HepG2 (cell line): Measurements from ENCODE around the gene TRAF3. TPM values are rescaled to one million over a fixed set of nuclear protein-coding genes. Genes with fewer than 3 reads are reported as not detected.

Experiments
- ATAC-seq: fragments of 200-7000 bp; cut with Tn5 transposase; 3 replicates; pipeline ENCODE4 v1.9.1; 2020; ENCODE audit warnings: mild to moderate bottlenecking, moderate library complexity
- BruUV-seq: library from RNA; stranded (reverse); fragments of 400-500 nt; replicated peaks from 2 replicates; lab custom pipeline; 2021; lab: Mats Ljungman, UMichigan
- CTCF ChIA-PET: fragments of 300-600 bp; formaldehyde crosslinking; extraction: SDS; loops from one replicate; lab custom pipeline; 2021; ENCODE audit warnings: low total read pairs, inconsistent platforms, low intra/inter-chr PET ratio; lab: Yijun Ruan, JAX
- POLR2A ChIA-PET: fragments of 350-600 bp; sonication (Branson Sonifier 250); formaldehyde crosslinking; loops from one replicate; lab custom pipeline; 2020; ENCODE audit warnings: antibody characterized with exemption, inconsistent platforms; lab: Yijun Ruan, JAX
- DNase-seq: peaks from one replicate; pipeline ENCODE4 v3.0.0-alpha.2; 2015; ENCODE audit warnings: low spot score
- FAIRE-seq: peaks from 3 replicates; lab custom pipeline; 2011; peaks lifted over from hg19 to GRCh38; lab: Jason Lieb, UNC
- H2AFZ ChIP-seq: one replicate; pipeline ENCODE4 v1.6.1; 2011; ENCODE audit warnings: low read length, inconsistent platforms
- H3K27ac ChIP-seq: fragments of 300-600 bp; 3 replicates; pipeline ENCODE4 v1.8.0; 2011; ENCODE audit warnings: mixed run types, mild to moderate bottlenecking, mixed read lengths, low read length, inconsistent platforms; ENCODE audit not compliant: insufficient read depth; ENCODE audit errors: extremely low read length
- H3K27me3 ChIP-seq, 2 experiments: fragments of 200-600 bp in 1 of 2; 2 replicates in 1 of 2; 3 replicates in 1 of 2; pipeline versions ENCODE4 v1.6.0 to v1.8.0; 2011; ENCODE audit warnings: low read length in 2 of 2, mild to moderate bottlenecking in 2 of 2, moderate library complexity in 2 of 2, inconsistent platforms in 1 of 2; ENCODE audit not compliant: insufficient read depth in 2 of 2, control insufficient read depth in 1 of 2
- H3K36me3 ChIP-seq, 2 experiments: fragments of 200-600 bp in 1 of 2; replicated peaks in 1 of 2; 2 replicates in 1 of 2; 3 replicates in 1 of 2; pipeline versions ENCODE4 v1.5.1 to v1.8.0; 2011; ENCODE audit warnings: low read length in 2 of 2, inconsistent platforms in 1 of 2; ENCODE audit not compliant: insufficient read depth in 2 of 2, control insufficient read depth in 1 of 2
- H3K4me1 ChIP-seq: 2 replicates; pipeline ENCODE4 v1.5.1; 2012; ENCODE audit warnings: low read length, inconsistent platforms; ENCODE audit not compliant: insufficient read depth
- H3K4me2 ChIP-seq: 2 replicates; pipeline ENCODE4 v1.6.0; 2011; ENCODE audit warnings: low read depth, low read length, inconsistent platforms
- H3K4me3 ChIP-seq, 3 experiments: fragments of 200-600 bp in 1 of 3; sonication (generic), shearing (Covaris generic) in 1 of 3; replicated peaks in 1 of 3; 2 replicates each; pipeline ENCODE4 v1.5.1; 2011 to 2016; ENCODE audit warnings: low read length in 3 of 3, inconsistent platforms in 2 of 3, low read depth in 2 of 3, mild to moderate bottlenecking in 2 of 3, control low read depth in 1 of 3, mixed read lengths in 1 of 3; ENCODE audit not compliant: insufficient read depth in 1 of 3
- H3K79me2 ChIP-seq: one replicate; pipeline ENCODE4 v1.6.1; 2011; ENCODE audit warnings: low read length, inconsistent platforms; ENCODE audit not compliant: insufficient read depth
- H3K9ac ChIP-seq: 2 replicates; pipeline ENCODE4 v1.6.0; 2011; ENCODE audit warnings: mild to moderate bottlenecking, low read depth, low read length, inconsistent platforms; ENCODE audit not compliant: insufficient read depth
- H3K9me3 ChIP-seq: 2 replicates; pipeline ENCODE4 v1.5.1; 2012; ENCODE audit warnings: mild to moderate bottlenecking, low read length
- H4K20me1 ChIP-seq: 2 replicates; pipeline ENCODE4 v1.6.0; 2011; ENCODE audit warnings: inconsistent platforms, mild to moderate bottlenecking, low read length, moderate library complexity; ENCODE audit not compliant: insufficient read depth
- DMAP1 ChIP-seq: IDR thresholded peaks from 2 replicates; pipeline ENCODE4 v1.6.1; 2016
- GATA4 ChIP-seq: sonication (generic); IDR thresholded peaks from 2 replicates; pipeline ENCODE4 v1.6.1; 2016; ENCODE audit warnings: antibody characterized with exemption, low read depth, borderline replicate concordance
- HNF4A ChIP-seq: sonication (generic); formaldehyde crosslinking; IDR thresholded peaks from 2 replicates; pipeline ENCODE4 v1.4.0; 2020; ENCODE audit warnings: missing genetic modification reagents
- KDM1A ChIP-seq: IDR thresholded peaks from 2 replicates; pipeline ENCODE4 v1.6.1; 2016; ENCODE audit warnings: missing compliant biosample characterization
- KLF11 ChIP-seq: IDR thresholded peaks from 2 replicates; pipeline ENCODE4 v1.6.1; 2016; ENCODE audit warnings: missing compliant biosample characterization
- NFKB2 ChIP-seq: sonication (generic); formaldehyde crosslinking; IDR thresholded peaks from 2 replicates; pipeline ENCODE4 v1.4.0; 2020; ENCODE audit warnings: missing genetic modification reagents, borderline replicate concordance
- NFKBIZ ChIP-seq: IDR thresholded peaks from 2 replicates; pipeline ENCODE4 v1.6.1; 2018; ENCODE audit warnings: missing genetic modification reagents, missing compliant biosample characterization
- PHF21A ChIP-seq: sonication (generic); formaldehyde crosslinking; IDR thresholded peaks from 2 replicates; pipeline ENCODE4 v1.5.0; 2020; ENCODE audit warnings: mild to moderate bottlenecking, missing genetic modification reagents
- SP2 ChIP-seq: sonication (generic); formaldehyde crosslinking; IDR thresholded peaks from 2 replicates; pipeline ENCODE4 v1.5.1; 2020; ENCODE audit warnings: mild to moderate bottlenecking, missing genetic modification reagents
- ZBTB21 ChIP-seq: sonication (generic); formaldehyde crosslinking; IDR thresholded peaks from 2 replicates; pipeline ENCODE4 v1.4.0; 2020; ENCODE audit warnings: missing genetic modification reagents
- ZNF75D ChIP-seq: sonication (generic); formaldehyde crosslinking; IDR thresholded peaks from 2 replicates; pipeline ENCODE4 v1.8.1; 2023; ENCODE audit warnings: missing genetic modification reagents, mild to moderate bottlenecking, borderline replicate concordance
- WGBS: methylation state at CpG from one replicate; pipeline ENCODE4 v1.1.6; 2017; ENCODE audit warnings: low lambda C conversion rate; 5-methylcytosine and 5-hydroxymethylcytosine counted together
- in situ Hi-C: cut with HindIII; loops from 2 replicates; pipeline ENCODE4 v1.10.0; 2017; ENCODE audit warnings: low pct_unique_long_range_greater_than_20kb; ENCODE audit not compliant: extremely low pct_ligation_motif_present
- intact Hi-C: fragments of 100-400 bp; cut with micrococcal nuclease; formaldehyde crosslinking; loops from one replicate; pipeline ENCODE4 v1.10.0; 2022; ENCODE audit not compliant: unreplicated experiment
- polyA plus RNA-seq, 8 experiments: library from polyadenylated mRNA; depleted of rRNA in 3 of 8; stranded (reverse) in 7 of 8; unstranded in 1 of 8; fragments of >200 nt; fragmentation: Illumina TruSeq in 4 of 8; extraction: Trizol in 4 of 8; gene quantifications; 2 replicates each; pipeline versions ENCODE4 v1.2.1 to v1.2.3, GENCODE V29; 2011 to 2016; ENCODE audit warnings: low read depth in 4 of 8, missing spikeins in 1 of 8, mixed read lengths in 1 of 8; ENCODE audit not compliant: insufficient read depth in 1 of 8
- total RNA-seq, 5 experiments: library from RNA; depleted of rRNA; stranded (reverse); fragments of >200 nt; fragmentation: Illumina TruSeq; extraction: Trizol; gene quantifications; 2 replicates each; pipeline ENCODE4 v1.2.3, GENCODE V29; 2016; ENCODE audit warnings: low read depth in 1 of 5
- TF ChIP-seq, protein P1 (sequence below): sonication (generic); formaldehyde crosslinking; conservative IDR thresholded peaks from 2 replicates; pipeline ENCODE4 v1.8.1; 2023; ENCODE audit warnings: missing genetic modification reagents
- TF ChIP-seq, protein P2 (sequence below): sonication (generic); formaldehyde crosslinking; conservative IDR thresholded peaks from 2 replicates; pipeline ENCODE4 v1.8.0; 2022; ENCODE audit warnings: missing genetic modification reagents
- TF ChIP-seq, protein P3 (sequence below): IDR thresholded peaks from 2 replicates; pipeline ENCODE4 v1.6.1; 2018; ENCODE audit warnings: missing genetic modification reagents

Gene TRAF3
- total and polyA plus RNA-seq, 2 of the 13 experiments (the other 11 are each of a cell fraction or from before 2014, with no cell fraction given) = 6.9 to 12.2 TPM

DNA sequence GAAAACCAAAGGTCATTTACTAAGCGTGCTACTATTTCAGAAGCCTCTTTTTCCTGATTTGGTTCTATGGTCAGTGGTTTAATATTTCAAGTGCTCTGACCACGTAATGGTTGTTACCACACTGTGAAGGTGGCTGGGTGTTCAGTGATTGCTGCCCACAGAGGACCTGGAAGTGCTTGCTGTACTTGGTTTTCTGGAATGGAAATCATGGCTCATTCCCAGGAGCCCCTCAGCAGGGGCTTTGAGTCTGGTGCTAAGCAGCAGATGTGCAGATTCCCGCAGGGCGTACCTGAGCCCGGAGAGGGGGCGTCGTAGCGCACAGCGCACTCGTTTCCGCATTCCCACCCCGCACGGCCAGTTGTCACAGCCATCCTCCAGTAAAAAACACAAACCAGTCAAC, 50.5 kb downstream of the TRAF3 start:
- Histone ChIP-seq H3K9me3 (no peaks in the 10 kb centered on the region), H4K20me1 (no peaks in the 10 kb centered on the region), H3K79me2 (no peaks in the 10 kb centered on the region), H3K36me3 (peaks cover 0 to 8% of the 10 kb centered on the region in 2 experiments; a peak in 2 of 5 replicates), H3K27ac (no peak overlapping the region), H3K4me3 (no peak overlapping the region), H3K4me2 (no peak overlapping the region), H2AFZ (no peak overlapping the region), H3K4me1 (peaks cover 20% of the 10 kb centered on the region), H3K9ac (no peak overlapping the region), H3K27me3 (no peaks in the 10 kb centered on the region)
- intact Hi-C loops = no loop called here
- no TSS peak for BruUV-seq
- no peak for TF ChIP-seq KLF11
- TF ChIP-seq, protein P1, sequence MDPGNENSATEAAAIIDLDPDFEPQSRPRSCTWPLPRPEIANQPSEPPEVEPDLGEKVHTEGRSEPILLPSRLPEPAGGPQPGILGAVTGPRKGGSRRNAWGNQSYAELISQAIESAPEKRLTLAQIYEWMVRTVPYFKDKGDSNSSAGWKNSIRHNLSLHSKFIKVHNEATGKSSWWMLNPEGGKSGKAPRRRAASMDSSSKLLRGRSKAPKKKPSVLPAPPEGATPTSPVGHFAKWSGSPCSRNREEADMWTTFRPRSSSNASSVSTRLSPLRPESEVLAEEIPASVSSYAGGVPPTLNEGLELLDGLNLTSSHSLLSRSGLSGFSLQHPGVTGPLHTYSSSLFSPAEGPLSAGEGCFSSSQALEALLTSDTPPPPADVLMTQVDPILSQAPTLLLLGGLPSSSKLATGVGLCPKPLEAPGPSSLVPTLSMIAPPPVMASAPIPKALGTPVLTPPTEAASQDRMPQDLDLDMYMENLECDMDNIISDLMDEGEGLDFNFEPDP (CRISPR knock-in tag) = no peak
- TF ChIP-seq, protein P2, sequence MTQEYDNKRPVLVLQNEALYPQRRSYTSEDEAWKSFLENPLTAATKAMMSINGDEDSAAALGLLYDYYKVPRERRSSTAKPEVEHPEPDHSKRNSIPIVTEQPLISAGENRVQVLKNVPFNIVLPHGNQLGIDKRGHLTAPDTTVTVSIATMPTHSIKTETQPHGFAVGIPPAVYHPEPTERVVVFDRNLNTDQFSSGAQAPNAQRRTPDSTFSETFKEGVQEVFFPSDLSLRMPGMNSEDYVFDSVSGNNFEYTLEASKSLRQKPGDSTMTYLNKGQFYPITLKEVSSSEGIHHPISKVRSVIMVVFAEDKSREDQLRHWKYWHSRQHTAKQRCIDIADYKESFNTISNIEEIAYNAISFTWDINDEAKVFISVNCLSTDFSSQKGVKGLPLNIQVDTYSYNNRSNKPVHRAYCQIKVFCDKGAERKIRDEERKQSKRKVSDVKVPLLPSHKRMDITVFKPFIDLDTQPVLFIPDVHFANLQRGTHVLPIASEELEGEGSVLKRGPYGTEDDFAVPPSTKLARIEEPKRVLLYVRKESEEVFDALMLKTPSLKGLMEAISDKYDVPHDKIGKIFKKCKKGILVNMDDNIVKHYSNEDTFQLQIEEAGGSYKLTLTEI = no peak
- TF ChIP-seq NFKBIZ (CRISPR knock-in tag) = no peak
- no peak for TF ChIP-seq HNF4A (CRISPR knock-in tag)
- no peak for TF ChIP-seq SP2
- no peak for TF ChIP-seq NFKB2 (CRISPR knock-in tag)
- no peak for TF ChIP-seq ZNF75D (CRISPR knock-in tag)
- TF ChIP-seq ZBTB21 (CRISPR knock-in tag) = no peak
- TF ChIP-seq, protein P3, sequence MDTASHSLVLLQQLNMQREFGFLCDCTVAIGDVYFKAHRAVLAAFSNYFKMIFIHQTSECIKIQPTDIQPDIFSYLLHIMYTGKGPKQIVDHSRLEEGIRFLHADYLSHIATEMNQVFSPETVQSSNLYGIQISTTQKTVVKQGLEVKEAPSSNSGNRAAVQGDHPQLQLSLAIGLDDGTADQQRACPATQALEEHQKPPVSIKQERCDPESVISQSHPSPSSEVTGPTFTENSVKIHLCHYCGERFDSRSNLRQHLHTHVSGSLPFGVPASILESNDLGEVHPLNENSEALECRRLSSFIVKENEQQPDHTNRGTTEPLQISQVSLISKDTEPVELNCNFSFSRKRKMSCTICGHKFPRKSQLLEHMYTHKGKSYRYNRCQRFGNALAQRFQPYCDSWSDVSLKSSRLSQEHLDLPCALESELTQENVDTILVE (CRISPR knock-in tag) = no peak
- TF ChIP-seq DMAP1 (CRISPR knock-in tag) = no peak
- no peak for TF ChIP-seq GATA4
- TF ChIP-seq KDM1A (CRISPR knock-in tag) = no peak
- no peak for TF ChIP-seq PHF21A
- in situ Hi-C loops = no loop called here
- ChIA-PET CTCF (no interaction called here), POLR2A (no interaction called here)
- FAIRE-seq = no peak
- 97% methylated on average over 13 of the region's 13 CpGs for WGBS
- ATAC-seq = no peak
- no peak for DNase-seq
